ENCODE results near the gene USPL1.

Gene USPL1

GRCh38 chr13:30617315-30618185 is at the start of gene USPL1:
TSS of gene USPL1 (plus strand) at chr13:30617920. CDS start at chr13:30621141, 3,221 bp downstream.
- Mint-ChIP-seq H3K27me3 (ENCODE audit: low read depth) (no peaks in the 10 kb centered on the region), H3K27ac (no peak within 1 kb of the TSS), H3K36me3 (ENCODE audit: low read depth) (peaks cover 14% of the 10 kb centered on the region), H3K4me3 (no peak within 1 kb of the TSS), H3K4me1 (ENCODE audit: low read depth) (peaks cover 27% of the 10 kb centered on the region), H3K9me3 (no peaks in the 10 kb centered on the region)
- peak; percentile 100 for DNase-seq (ENCODE audit: low spot score)

GRCh38 chr13:30569901-30570576 is 47.7 kb upstream of the USPL1 start:
- H3K9me3 Mint-ChIP-seq: no peaks in the 10 kb centered on the region
- H3K27ac Mint-ChIP-seq: no peak overlapping the region
- peaks cover 2% of the 10 kb centered on the region for H3K27me3 Mint-ChIP-seq (ENCODE audit: low read depth)
- H3K4me3 Mint-ChIP-seq: no peak overlapping the region
- no peaks in the 10 kb centered on the region for H3K36me3 Mint-ChIP-seq (ENCODE audit: low read depth)
- H3K4me1 Mint-ChIP-seq (ENCODE audit: low read depth): peaks cover 25% of the 10 kb centered on the region
- no peak for DNase-seq (ENCODE audit: low spot score)

- peak overlapping the region; percentile 44 for H3K4me3 Mint-ChIP-seq
- no peaks in the 10 kb centered on the region for H3K36me3 Mint-ChIP-seq (ENCODE audit: low read depth)
- no peak for DNase-seq (ENCODE audit: low spot score)
- peak overlapping the region; percentile 21 for H3K27ac Mint-ChIP-seq
- no peaks in the 10 kb centered on the region for H3K9me3 Mint-ChIP-seq
- no peaks in the 10 kb centered on the region for H3K27me3 Mint-ChIP-seq (ENCODE audit: low read depth)
- H3K4me1 Mint-ChIP-seq (ENCODE audit: low read depth): peaks cover 25% of the 10 kb centered on the region
Observed at GRCh38 chr13:30570691-30571090, 47.0 kb upstream of the USPL1 start.

- Mint-ChIP-seq H3K27me3 (ENCODE audit: low read depth) (peaks cover 5% of the 10 kb centered on the region), H3K36me3 (ENCODE audit: low read depth) (no peaks in the 10 kb centered on the region), H3K4me1 (ENCODE audit: low read depth) (peaks cover 45% of the 10 kb centered on the region), H3K27ac (peak overlapping the region; percentile 58), H3K9me3 (no peaks in the 10 kb centered on the region), H3K4me3 (peak overlapping the region; percentile 65)
- no peak for DNase-seq (ENCODE audit: low spot score)
Observed at GRCh38 chr13:30572859-30573275, 44.9 kb upstream of the USPL1 start.

- H3K36me3 Mint-ChIP-seq (ENCODE audit: low read depth): no peaks in the 10 kb centered on the region
- H3K4me1 Mint-ChIP-seq (ENCODE audit: low read depth): peaks cover 37% of the 10 kb centered on the region
- peak; percentile 43 for DNase-seq (ENCODE audit: low spot score)
- no peak overlapping the region for H3K27ac Mint-ChIP-seq
- H3K27me3 Mint-ChIP-seq (ENCODE audit: low read depth): peaks cover 24% of the 10 kb centered on the region
- no peaks in the 10 kb centered on the region for H3K9me3 Mint-ChIP-seq
- H3K4me3 Mint-ChIP-seq: peak overlapping the region; percentile 15
Observed at GRCh38 chr13:30576528-30576927, 41.2 kb upstream of the USPL1 start.

GRCh38 chr13:30577401-30577852 is 40.3 kb upstream of the USPL1 start:
- no peaks in the 10 kb centered on the region for H3K9me3 Mint-ChIP-seq
- no peaks in the 10 kb centered on the region for H3K36me3 Mint-ChIP-seq (ENCODE audit: low read depth)
- H3K4me3 Mint-ChIP-seq: peak overlapping the region; percentile 15
- DNase-seq (ENCODE audit: low spot score): peak; percentile 75
- H3K4me1 Mint-ChIP-seq (ENCODE audit: low read depth): peaks cover 31% of the 10 kb centered on the region
- peaks cover 28% of the 10 kb centered on the region for H3K27me3 Mint-ChIP-seq (ENCODE audit: low read depth)
- H3K27ac Mint-ChIP-seq: no peak overlapping the region

GRCh38 chr13:30580852-30581502 is 36.7 kb upstream of the USPL1 start:
- H3K27ac Mint-ChIP-seq: no peak overlapping the region
- no peaks in the 10 kb centered on the region for H3K36me3 Mint-ChIP-seq (ENCODE audit: low read depth)
- H3K9me3 Mint-ChIP-seq: no peaks in the 10 kb centered on the region
- H3K4me1 Mint-ChIP-seq (ENCODE audit: low read depth): peaks cover 24% of the 10 kb centered on the region
- no peak overlapping the region for H3K4me3 Mint-ChIP-seq
- no peak for DNase-seq (ENCODE audit: low spot score)
- H3K27me3 Mint-ChIP-seq (ENCODE audit: low read depth): peaks cover 40% of the 10 kb centered on the region

GRCh38 chr13:30581582-30581981 is 36.1 kb upstream of the USPL1 start:
- no peak overlapping the region for H3K4me3 Mint-ChIP-seq
- no peak for DNase-seq (ENCODE audit: low spot score)
- H3K36me3 Mint-ChIP-seq (ENCODE audit: low read depth): no peaks in the 10 kb centered on the region
- peaks cover 40% of the 10 kb centered on the region for H3K27me3 Mint-ChIP-seq (ENCODE audit: low read depth)
- peaks cover 19% of the 10 kb centered on the region for H3K4me1 Mint-ChIP-seq (ENCODE audit: low read depth)
- H3K27ac Mint-ChIP-seq: no peak overlapping the region
- H3K9me3 Mint-ChIP-seq: no peaks in the 10 kb centered on the region

- H3K4me3 Mint-ChIP-seq: no peak overlapping the region
- peaks cover 37% of the 10 kb centered on the region for H3K27me3 Mint-ChIP-seq (ENCODE audit: low read depth)
- H3K9me3 Mint-ChIP-seq: no peaks in the 10 kb centered on the region
- H3K36me3 Mint-ChIP-seq (ENCODE audit: low read depth): no peaks in the 10 kb centered on the region
- peaks cover 1% of the 10 kb centered on the region for H3K4me1 Mint-ChIP-seq (ENCODE audit: low read depth)
- H3K27ac Mint-ChIP-seq: no peak overlapping the region
- no peak for DNase-seq (ENCODE audit: low spot score)
Observed at GRCh38 chr13:30584051-30584731, 33.5 kb upstream of the USPL1 start.

GRCh38 chr13:30585748-30586262 is 31.9 kb upstream of the USPL1 start:
- no peak overlapping the region for H3K27ac Mint-ChIP-seq
- no peaks in the 10 kb centered on the region for H3K36me3 Mint-ChIP-seq (ENCODE audit: low read depth)
- H3K4me1 Mint-ChIP-seq (ENCODE audit: low read depth): peaks cover 1% of the 10 kb centered on the region
- no peaks in the 10 kb centered on the region for H3K9me3 Mint-ChIP-seq
- DNase-seq (ENCODE audit: low spot score): no peak
- peaks cover 30% of the 10 kb centered on the region for H3K27me3 Mint-ChIP-seq (ENCODE audit: low read depth)
- no peak overlapping the region for H3K4me3 Mint-ChIP-seq

GRCh38 chr13:30587231-30587630 is 30.5 kb upstream of the USPL1 start:
- Mint-ChIP-seq H3K4me1 (ENCODE audit: low read depth) (peaks cover 1% of the 10 kb centered on the region), H3K27me3 (ENCODE audit: low read depth) (peaks cover 24% of the 10 kb centered on the region), H3K27ac (no peak overlapping the region), H3K4me3 (no peak overlapping the region), H3K9me3 (no peaks in the 10 kb centered on the region), H3K36me3 (ENCODE audit: low read depth) (no peaks in the 10 kb centered on the region)
- DNase-seq (ENCODE audit: low spot score): no peak

GRCh38 chr13:30587739-30588138 is 30.0 kb upstream of the USPL1 start:
- Mint-ChIP-seq H3K4me3 (no peak overlapping the region), H3K4me1 (ENCODE audit: low read depth) (peaks cover 1% of the 10 kb centered on the region), H3K9me3 (no peaks in the 10 kb centered on the region), H3K36me3 (ENCODE audit: low read depth) (no peaks in the 10 kb centered on the region), H3K27me3 (ENCODE audit: low read depth) (peaks cover 22% of the 10 kb centered on the region), H3K27ac (no peak overlapping the region)
- DNase-seq (ENCODE audit: low spot score): no peak

GRCh38 chr13:30593001-30593400 is 24.7 kb upstream of the USPL1 start:
- Mint-ChIP-seq H3K4me1 (ENCODE audit: low read depth) (peaks cover 3% of the 10 kb centered on the region), H3K27me3 (ENCODE audit: low read depth) (peaks cover 4% of the 10 kb centered on the region), H3K9me3 (no peaks in the 10 kb centered on the region), H3K36me3 (ENCODE audit: low read depth) (no peaks in the 10 kb centered on the region), H3K4me3 (no peak overlapping the region), H3K27ac (no peak overlapping the region)
- DNase-seq (ENCODE audit: low spot score): no peak

Measured in T-helper 2 cell treated with Interferon-gamma antibody and Interleukin-4, amounts not matched to agents 5 μg/mL and 100 μg/mL, for 36 hours (primary cell).